ENCODE measurements around the gene SLC17A8. TPM values are rescaled to one million over a fixed set of nuclear protein-coding genes. Genes with fewer than 3 reads are reported as not detected.
"Not testable (repeated sequence)": the region's sequence is repeated elsewhere in the genome, so short reads cannot be mapped to it uniquely, and the experiment has no call there.

The SLC17A8 gene
- total RNA-seq, 1 donor, result not detected

- no peak for DNase-seq (ENCODE audit: low read depth in 2 of 3, low spot score in 2 of 3)
Measured at GRCh38 chr12:100414739-100415138, 57.9 kb downstream of the SLC17A8 start.

GRCh38 chr12:100422646-100423045 is 65.8 kb downstream of the SLC17A8 start:
- DNase-seq (ENCODE audit: low read depth in 2 of 3, low spot score in 2 of 3), result no peak

- DNase-seq (ENCODE audit: low read depth in 2 of 3, low spot score in 2 of 3), result no peak
Measured at GRCh38 chr12:100426145-100426544, 69.3 kb downstream of the SLC17A8 start.

GRCh38 chr12:100427078-100427477 is 70.2 kb downstream of the SLC17A8 start:
- no peak for DNase-seq (ENCODE audit: low read depth in 2 of 3, low spot score in 2 of 3)

- not testable (repeated sequence) for DNase-seq (ENCODE audit: low read depth in 2 of 3, low spot score in 2 of 3)
Measured at GRCh38 chr12:100430251-100430650, 73.4 kb downstream of the SLC17A8 start.

- DNase-seq (ENCODE audit: low read depth in 2 of 3, low spot score in 2 of 3), result no peak
Measured at GRCh38 chr12:100433701-100434100, 76.8 kb downstream of the SLC17A8 start.

GRCh38 chr12:100434177-100434576 is 77.3 kb downstream of the SLC17A8 start:
- no peak for DNase-seq (ENCODE audit: low read depth in 2 of 3, low spot score in 2 of 3)

GRCh38 chr12:100435957-100436356 is 79.1 kb downstream of the SLC17A8 start:
- no peak for DNase-seq (ENCODE audit: low read depth in 2 of 3, low spot score in 2 of 3)

- DNase-seq (ENCODE audit: low read depth in 2 of 3, low spot score in 2 of 3), result peak in 1 of 3 donors; percentile 8
Measured at GRCh38 chr12:100437038-100437841, 80.4 kb downstream of the SLC17A8 start.

GRCh38 chr12:100439797-100440196 is 82.9 kb downstream of the SLC17A8 start:
- DNase-seq (ENCODE audit: low read depth in 2 of 3, low spot score in 2 of 3), result no peak

GRCh38 chr12:100442403-100442802 is 85.5 kb downstream of the SLC17A8 start:
- no peak for DNase-seq (ENCODE audit: low read depth in 2 of 3, low spot score in 2 of 3)

GRCh38 chr12:100443434-100443833 is 86.6 kb downstream of the SLC17A8 start:
- no peak for DNase-seq (ENCODE audit: low read depth in 2 of 3, low spot score in 2 of 3)

GRCh38 chr12:100445081-100445481 is 88.2 kb downstream of the SLC17A8 start:
- no peak for DNase-seq (ENCODE audit: low read depth in 2 of 3, low spot score in 2 of 3)

- DNase-seq (ENCODE audit: low read depth in 2 of 3, low spot score in 2 of 3), result peak in 2 of 3 donors; percentile 35 to 60
Measured at GRCh38 chr12:100447381-100447780, 90.5 kb downstream of the SLC17A8 start.

GRCh38 chr12:100448656-100449055 is 91.8 kb downstream of the SLC17A8 start:
- no peak for DNase-seq (ENCODE audit: low read depth in 2 of 3, low spot score in 2 of 3)

GRCh38 chr12:100450735-100451134 is 93.9 kb downstream of the SLC17A8 start:
- DNase-seq (ENCODE audit: low read depth in 2 of 3, low spot score in 2 of 3), result no peak

- no peak for DNase-seq (ENCODE audit: low read depth in 2 of 3, low spot score in 2 of 3)
Measured at GRCh38 chr12:100453951-100454350, 97.1 kb downstream of the SLC17A8 start.

GRCh38 chr12:100455896-100456295 is 99.0 kb downstream of the SLC17A8 start:
- no peak for DNase-seq (ENCODE audit: low read depth in 2 of 3, low spot score in 2 of 3)

GRCh38 chr12:100458191-100458590 is 101.3 kb downstream of the SLC17A8 start:
- no peak for DNase-seq (ENCODE audit: low read depth in 2 of 3, low spot score in 2 of 3)

- no peak for DNase-seq (ENCODE audit: low read depth in 2 of 3, low spot score in 2 of 3)
Measured at GRCh38 chr12:100460702-100461101, 103.8 kb downstream of the SLC17A8 start.

- no peak for DNase-seq (ENCODE audit: low read depth in 2 of 3, low spot score in 2 of 3)
Measured at GRCh38 chr12:100461330-100461973, 104.6 kb downstream of the SLC17A8 start.

- no peak for DNase-seq (ENCODE audit: low read depth in 2 of 3, low spot score in 2 of 3)
Measured at GRCh38 chr12:100463661-100464060, 106.8 kb downstream of the SLC17A8 start.
